Measurements from ENCODE around the gene GALNT17.

GALNT17 gene

DNA sequence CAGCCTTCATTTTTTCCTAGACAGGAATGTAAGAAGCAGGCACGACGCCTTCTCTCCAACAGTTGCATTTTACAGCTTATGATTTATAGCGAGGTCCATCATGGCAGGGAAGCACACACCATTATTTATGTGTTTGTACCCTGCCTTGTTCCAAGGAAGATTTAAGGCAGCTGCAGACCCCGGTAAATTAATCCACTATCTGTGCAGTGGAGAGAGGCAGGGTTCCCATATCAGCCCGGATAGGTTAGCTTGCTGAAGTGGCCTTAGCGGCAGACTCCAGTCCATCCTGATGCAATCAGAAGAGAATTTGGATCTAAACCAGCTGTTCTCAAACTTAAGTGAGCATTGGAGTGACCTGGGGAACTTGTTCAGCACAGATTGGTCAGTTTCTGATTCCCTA, 359.4 kb downstream of the GALNT17 start:
- Histone ChIP-seq H2AFZ (ENCODE audit: low read length, unreplicated experiment) (no peak overlapping the region), H3K4me3 (ENCODE audit: low read depth, low read length) (no peak overlapping the region), H3K27ac (ENCODE audit: low read depth, low read length) (no peak overlapping the region)

DNA sequence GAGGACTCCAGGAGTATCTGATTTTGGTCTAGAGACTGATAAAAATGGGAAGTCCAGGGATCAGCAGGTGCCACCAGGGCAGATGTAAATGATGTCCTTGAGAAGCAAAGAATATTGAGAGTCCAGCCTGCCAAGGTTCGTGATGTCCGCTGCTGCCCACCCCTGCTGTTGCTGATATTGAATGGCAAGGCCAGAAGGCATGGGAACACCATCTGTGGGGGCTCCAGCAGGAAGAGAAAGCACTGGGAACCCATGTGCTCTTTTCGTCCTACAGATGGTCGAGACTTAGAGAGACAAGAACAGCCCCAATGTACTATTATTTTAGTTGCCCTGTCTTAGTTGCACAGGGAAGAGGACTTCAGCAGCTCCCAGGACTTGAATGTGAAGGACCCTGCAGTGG, 363.9 kb downstream of the GALNT17 start:
- no peaks in the 10 kb centered on the region for H3K4me1 ChIP-seq (ENCODE audit: control insufficient read depth, insufficient read depth, low read length, unreplicated experiment)
- no peak overlapping the region for H2AFZ ChIP-seq (ENCODE audit: low read length, unreplicated experiment)
- H3K4me3 ChIP-seq (ENCODE audit: low read depth, low read length) = no peak overlapping the region
- no peak overlapping the region for H3K27ac ChIP-seq (ENCODE audit: low read depth, low read length)
- H3K27me3 ChIP-seq (ENCODE audit: insufficient read depth, low read length) = no peaks in the 10 kb centered on the region
- H3K36me3 ChIP-seq (ENCODE audit: insufficient read depth, low read length) = no peaks in the 10 kb centered on the region
- no peaks in the 10 kb centered on the region for H3K79me2 ChIP-seq (ENCODE audit: control insufficient read depth, insufficient read depth, low read length, unreplicated experiment)

More for the DNA sequence above, 359.4 kb downstream of the GALNT17 start:
- H3K36me3 ChIP-seq (ENCODE audit: insufficient read depth, low read length) = no peaks in the 10 kb centered on the region
- H3K79me2 ChIP-seq (ENCODE audit: control insufficient read depth, insufficient read depth, low read length, unreplicated experiment) = no peaks in the 10 kb centered on the region
- H3K4me1 ChIP-seq (ENCODE audit: control insufficient read depth, insufficient read depth, low read length, unreplicated experiment) = no peaks in the 10 kb centered on the region
- no peaks in the 10 kb centered on the region for H3K27me3 ChIP-seq (ENCODE audit: insufficient read depth, low read length)

DNA sequence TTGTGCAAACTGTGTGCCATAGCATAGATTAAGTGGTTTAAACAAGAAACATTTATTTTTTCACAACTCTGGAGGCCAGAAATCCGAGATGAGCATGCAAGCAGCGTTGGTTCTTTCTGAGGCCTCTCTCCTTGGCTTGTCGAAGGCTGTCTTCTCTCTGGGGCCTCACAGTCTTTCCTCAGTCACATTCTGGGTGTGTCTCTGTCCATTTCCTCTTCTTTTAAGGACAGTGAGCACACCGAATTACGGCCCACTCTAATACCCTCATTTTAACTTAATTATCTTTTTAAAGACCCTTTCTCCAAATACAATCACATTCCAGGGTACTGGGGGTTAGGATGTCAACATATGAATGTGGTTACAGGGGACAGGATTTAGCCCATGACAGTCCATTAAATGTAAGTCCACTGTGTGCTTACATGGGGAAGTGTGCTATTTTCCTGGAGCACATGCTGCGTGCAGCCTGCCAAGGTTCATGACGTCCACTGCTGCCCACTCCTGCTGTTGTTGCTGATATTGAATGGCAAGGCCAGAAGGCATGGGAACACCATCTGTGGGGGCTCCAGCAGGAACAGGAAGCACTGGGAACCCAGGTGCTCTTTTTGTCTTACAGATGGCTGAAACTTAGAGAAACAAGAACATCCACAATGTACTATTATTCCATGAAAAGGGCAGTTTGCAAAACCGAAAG, 365.5 kb downstream of the GALNT17 start:
- no peaks in the 10 kb centered on the region for H3K27me3 ChIP-seq (ENCODE audit: insufficient read depth, low read length)
- H3K36me3 ChIP-seq (ENCODE audit: insufficient read depth, low read length) = no peaks in the 10 kb centered on the region
- H3K79me2 ChIP-seq (ENCODE audit: control insufficient read depth, insufficient read depth, low read length, unreplicated experiment) = no peaks in the 10 kb centered on the region
- no peak overlapping the region for H3K27ac ChIP-seq (ENCODE audit: low read depth, low read length)
- no peaks in the 10 kb centered on the region for H3K4me1 ChIP-seq (ENCODE audit: control insufficient read depth, insufficient read depth, low read length, unreplicated experiment)
- H2AFZ ChIP-seq (ENCODE audit: low read length, unreplicated experiment) = no peak overlapping the region
- no peak overlapping the region for H3K4me3 ChIP-seq (ENCODE audit: low read depth, low read length)

DNA sequence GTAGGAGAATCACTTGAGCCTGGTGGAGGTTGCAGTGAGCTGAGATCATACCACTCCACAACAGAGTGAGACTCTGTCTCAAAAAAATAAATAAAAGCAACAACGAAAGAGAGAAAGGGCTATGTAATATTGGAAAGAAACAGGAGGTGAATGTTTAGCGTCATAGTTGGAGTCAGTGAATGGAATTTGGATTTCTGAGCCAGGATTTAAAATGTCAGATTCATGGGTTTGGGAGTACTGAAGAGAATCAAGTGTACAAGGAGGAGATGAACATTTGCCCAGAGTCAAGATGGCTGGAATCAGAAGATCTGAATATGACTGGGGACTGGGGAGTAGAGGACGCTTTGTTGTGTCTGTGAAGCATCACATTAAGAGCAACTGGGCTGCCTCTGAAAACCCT, 366.4 kb downstream of the GALNT17 start:
- H3K27ac ChIP-seq (ENCODE audit: low read depth, low read length) = no peak overlapping the region
- no peaks in the 10 kb centered on the region for H3K79me2 ChIP-seq (ENCODE audit: control insufficient read depth, insufficient read depth, low read length, unreplicated experiment)
- no peak overlapping the region for H3K4me3 ChIP-seq (ENCODE audit: low read depth, low read length)
- H2AFZ ChIP-seq (ENCODE audit: low read length, unreplicated experiment) = no peak overlapping the region
- no peaks in the 10 kb centered on the region for H3K36me3 ChIP-seq (ENCODE audit: insufficient read depth, low read length)
- H3K27me3 ChIP-seq (ENCODE audit: insufficient read depth, low read length) = no peaks in the 10 kb centered on the region
- no peaks in the 10 kb centered on the region for H3K4me1 ChIP-seq (ENCODE audit: control insufficient read depth, insufficient read depth, low read length, unreplicated experiment)

DNA sequence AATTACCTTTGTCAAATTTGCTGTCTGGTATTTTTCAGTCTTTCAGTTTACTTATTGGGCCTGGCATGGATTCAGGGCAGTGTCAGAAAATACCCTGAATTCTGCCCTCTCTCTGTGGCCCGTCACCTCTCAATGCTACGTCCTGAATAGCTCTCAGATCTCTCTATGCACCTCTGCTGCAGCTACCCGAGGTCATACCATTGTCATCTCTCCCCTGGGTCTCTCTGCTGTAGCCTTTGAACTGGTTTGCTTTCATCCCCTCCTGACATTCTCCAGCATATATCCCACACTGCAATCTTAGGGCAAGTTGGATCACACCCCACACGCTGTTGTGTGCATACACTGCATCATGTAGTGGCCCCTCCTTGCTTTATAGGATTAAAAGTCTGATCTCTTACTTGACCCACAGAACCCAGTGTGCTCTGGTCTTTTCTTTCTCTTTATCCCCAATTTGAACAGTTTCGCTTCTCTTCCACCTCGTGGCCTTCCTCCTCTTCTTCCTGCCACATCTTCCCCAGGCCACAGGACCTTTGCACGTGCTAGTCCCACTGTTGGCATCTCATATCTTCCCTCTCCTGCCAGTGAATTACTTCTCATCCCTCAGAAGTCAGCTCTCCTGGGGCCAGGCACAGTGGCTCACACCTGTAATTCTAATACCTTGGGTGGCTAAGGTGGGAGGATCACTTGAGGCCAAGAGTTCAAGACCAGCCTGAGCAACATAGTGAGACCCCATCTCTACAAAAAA, 372.9 kb downstream of the GALNT17 start:
- no peaks in the 10 kb centered on the region for H3K4me1 ChIP-seq (ENCODE audit: control insufficient read depth, insufficient read depth, low read length, unreplicated experiment)
- no peaks in the 10 kb centered on the region for H3K27me3 ChIP-seq (ENCODE audit: insufficient read depth, low read length)
- H3K27ac ChIP-seq (ENCODE audit: low read depth, low read length) = no peak overlapping the region
- H3K36me3 ChIP-seq (ENCODE audit: insufficient read depth, low read length) = no peaks in the 10 kb centered on the region
- H3K4me3 ChIP-seq (ENCODE audit: low read depth, low read length) = no peak overlapping the region
- H3K79me2 ChIP-seq (ENCODE audit: control insufficient read depth, insufficient read depth, low read length, unreplicated experiment) = no peaks in the 10 kb centered on the region
- H2AFZ ChIP-seq (ENCODE audit: low read length, unreplicated experiment) = no peak overlapping the region

DNA sequence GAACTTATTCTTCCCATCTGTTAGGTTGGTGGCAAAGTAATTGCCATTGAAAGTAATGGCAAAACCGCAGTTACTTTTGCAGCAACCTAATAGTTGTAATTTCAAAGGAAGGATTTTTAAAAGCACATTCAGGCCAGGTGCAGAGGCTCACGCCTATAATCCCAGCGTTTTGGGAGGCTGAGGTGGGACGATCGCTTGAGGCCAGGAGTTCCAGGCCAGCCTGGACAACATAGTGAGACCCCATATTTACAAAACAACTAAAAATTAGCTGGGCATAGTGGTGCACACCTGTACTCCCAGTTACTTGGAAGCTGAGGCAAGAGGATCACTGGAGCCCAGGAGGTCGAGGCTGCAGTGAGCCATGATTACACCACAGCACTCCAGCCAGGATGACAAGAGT, 374.9 kb downstream of the GALNT17 start:
- H2AFZ ChIP-seq (ENCODE audit: low read length, unreplicated experiment) = no peak overlapping the region
- H3K36me3 ChIP-seq (ENCODE audit: insufficient read depth, low read length) = no peaks in the 10 kb centered on the region
- no peaks in the 10 kb centered on the region for H3K4me1 ChIP-seq (ENCODE audit: control insufficient read depth, insufficient read depth, low read length, unreplicated experiment)
- H3K79me2 ChIP-seq (ENCODE audit: control insufficient read depth, insufficient read depth, low read length, unreplicated experiment) = no peaks in the 10 kb centered on the region
- no peak overlapping the region for H3K27ac ChIP-seq (ENCODE audit: low read depth, low read length)
- H3K4me3 ChIP-seq (ENCODE audit: low read depth, low read length) = no peak overlapping the region
- H3K27me3 ChIP-seq (ENCODE audit: insufficient read depth, low read length) = no peaks in the 10 kb centered on the region

DNA sequence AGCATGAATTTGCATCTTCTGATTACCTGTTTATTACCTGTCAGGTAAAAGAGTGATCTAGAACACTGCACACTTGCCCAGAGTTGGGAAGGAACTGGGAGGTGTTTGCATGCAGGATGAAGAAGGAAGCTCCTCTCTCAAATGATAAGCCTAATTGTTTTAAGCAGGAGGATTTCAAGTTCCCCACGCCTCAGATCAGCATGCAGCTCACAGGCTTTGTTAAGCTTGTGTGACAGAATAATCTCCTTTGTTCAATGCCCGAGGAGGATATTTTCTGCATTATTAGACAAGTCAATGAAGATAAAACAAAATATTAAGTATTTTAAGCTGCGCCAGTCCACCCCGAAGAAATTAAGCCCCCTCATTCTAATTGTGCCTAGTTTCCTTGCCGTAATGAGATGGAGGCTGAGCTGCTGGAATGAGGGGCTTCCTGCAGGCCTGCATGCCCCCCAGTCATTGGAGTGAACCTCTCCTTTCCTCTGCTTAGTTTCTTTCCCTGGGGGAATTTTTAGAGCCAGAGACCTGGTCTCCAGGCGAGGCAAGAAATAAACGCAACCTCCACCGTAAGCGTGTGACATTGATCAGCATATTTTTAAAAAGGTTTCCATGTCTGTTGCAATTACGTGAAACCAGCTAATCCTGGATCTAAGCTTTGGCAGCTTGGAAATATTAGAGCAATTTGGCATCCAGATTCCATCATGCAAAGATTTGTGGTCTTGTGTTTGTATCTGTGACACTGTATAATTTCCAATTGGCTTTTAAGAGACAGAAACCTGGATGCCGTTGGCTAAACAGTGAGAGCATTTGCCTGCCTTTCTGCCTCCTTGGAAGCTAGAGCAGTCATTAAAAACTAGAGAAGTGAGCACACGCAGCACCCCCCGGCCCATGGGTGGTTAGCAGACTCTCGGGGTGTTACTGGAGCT, 376.0 kb downstream of the GALNT17 start:
- Histone ChIP-seq H3K27ac (ENCODE audit: low read depth, low read length) (no peak overlapping the region), H3K36me3 (ENCODE audit: insufficient read depth, low read length) (no peaks in the 10 kb centered on the region), H2AFZ (ENCODE audit: low read length, unreplicated experiment) (no peak overlapping the region), H3K4me1 (ENCODE audit: control insufficient read depth, insufficient read depth, low read length, unreplicated experiment) (no peaks in the 10 kb centered on the region), H3K4me3 (ENCODE audit: low read depth, low read length) (no peak overlapping the region), H3K27me3 (ENCODE audit: insufficient read depth, low read length) (no peaks in the 10 kb centered on the region), H3K79me2 (ENCODE audit: control insufficient read depth, insufficient read depth, low read length, unreplicated experiment) (no peaks in the 10 kb centered on the region)

DNA sequence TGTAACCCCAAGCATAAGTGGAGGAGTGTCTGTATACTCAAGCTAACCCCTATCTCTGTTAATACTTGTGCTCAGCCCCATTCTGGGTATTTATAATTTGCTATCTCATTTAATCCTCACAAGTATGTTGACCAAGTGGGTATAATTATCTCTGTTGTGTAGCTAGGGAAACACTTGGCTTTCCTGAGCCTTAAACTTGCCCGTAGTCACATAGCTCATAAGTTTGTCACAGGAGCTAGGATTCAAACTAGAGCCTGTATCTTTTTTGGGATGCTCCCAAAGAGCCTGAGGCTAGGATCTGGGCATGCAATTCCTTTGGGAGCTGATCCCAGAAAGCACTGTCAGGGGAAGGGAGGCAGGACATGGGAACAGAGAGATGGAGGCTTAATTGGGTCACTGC, 377.4 kb downstream of the GALNT17 start:
- Histone ChIP-seq H3K79me2 (ENCODE audit: control insufficient read depth, insufficient read depth, low read length, unreplicated experiment) (no peaks in the 10 kb centered on the region), H2AFZ (ENCODE audit: low read length, unreplicated experiment) (no peak overlapping the region), H3K27ac (ENCODE audit: low read depth, low read length) (no peak overlapping the region), H3K27me3 (ENCODE audit: insufficient read depth, low read length) (no peaks in the 10 kb centered on the region), H3K36me3 (ENCODE audit: insufficient read depth, low read length) (no peaks in the 10 kb centered on the region), H3K4me1 (ENCODE audit: control insufficient read depth, insufficient read depth, low read length, unreplicated experiment) (no peaks in the 10 kb centered on the region), H3K4me3 (ENCODE audit: low read depth, low read length) (no peak overlapping the region)

DNA sequence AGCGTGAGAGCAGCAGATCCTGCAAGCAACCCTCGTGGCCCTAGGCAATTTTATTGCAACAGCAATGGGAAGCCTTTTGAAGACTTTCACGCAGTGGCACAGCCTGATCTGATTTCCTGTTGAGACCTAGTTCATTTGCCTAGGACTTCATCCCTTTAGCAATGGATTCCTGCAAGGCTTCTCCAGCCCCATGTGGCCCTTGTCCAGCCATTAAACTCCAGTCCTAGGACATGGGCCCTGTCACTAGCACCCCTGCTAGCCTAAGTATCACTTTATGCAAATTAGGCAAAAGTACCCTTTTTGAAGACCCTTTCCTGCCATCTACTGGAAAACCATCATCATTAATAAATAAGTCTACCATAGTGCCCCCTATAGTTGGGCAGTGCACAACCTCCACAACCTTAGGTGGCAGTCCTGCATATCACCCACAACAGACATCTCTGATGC, 379.4 kb downstream of the GALNT17 start:
- H3K27me3 ChIP-seq (ENCODE audit: insufficient read depth, low read length) = no peaks in the 10 kb centered on the region
- H3K4me3 ChIP-seq (ENCODE audit: low read depth, low read length) = no peak overlapping the region
- no peaks in the 10 kb centered on the region for H3K36me3 ChIP-seq (ENCODE audit: insufficient read depth, low read length)
- H2AFZ ChIP-seq (ENCODE audit: low read length, unreplicated experiment) = no peak overlapping the region
- H3K27ac ChIP-seq (ENCODE audit: low read depth, low read length) = no peak overlapping the region
- no peaks in the 10 kb centered on the region for H3K79me2 ChIP-seq (ENCODE audit: control insufficient read depth, insufficient read depth, low read length, unreplicated experiment)
- H3K4me1 ChIP-seq (ENCODE audit: control insufficient read depth, insufficient read depth, low read length, unreplicated experiment) = no peaks in the 10 kb centered on the region

DNA sequence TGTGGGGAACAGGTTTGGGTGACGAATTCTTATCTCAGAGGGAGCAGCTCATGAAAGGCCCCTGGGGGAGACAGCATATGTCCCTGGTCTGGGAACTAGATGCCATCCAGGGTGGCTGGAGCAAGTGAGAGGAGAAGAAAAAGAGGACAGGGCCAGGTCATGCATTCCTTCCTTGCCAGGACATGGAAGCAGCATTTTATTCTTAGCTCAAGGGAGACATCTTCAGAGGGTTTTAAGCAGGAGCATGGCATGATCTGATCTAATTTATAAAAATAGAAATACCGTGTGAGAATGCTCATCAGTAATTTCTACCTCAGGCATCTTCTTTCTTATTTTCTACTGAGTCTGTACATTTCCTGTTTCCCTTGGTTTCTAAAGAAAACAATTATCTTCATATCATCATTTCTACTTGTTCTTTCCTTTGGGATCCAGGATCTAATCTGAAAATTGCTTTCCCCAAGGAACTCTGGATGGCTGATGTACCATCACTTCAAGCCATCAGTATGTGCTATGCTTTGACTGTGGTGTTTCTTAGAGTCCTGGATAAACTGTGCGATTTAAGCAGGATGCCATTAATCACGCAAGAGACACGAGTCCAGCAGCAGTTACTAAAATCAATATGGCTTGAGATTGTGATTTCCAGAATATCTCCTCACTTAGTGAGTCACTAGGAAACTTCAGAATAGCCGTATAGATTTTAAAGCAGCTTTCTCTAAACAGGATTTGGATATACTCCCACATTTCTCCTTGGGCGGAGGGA, 386.2 kb downstream of the GALNT17 start:
- no peak overlapping the region for H2AFZ ChIP-seq (ENCODE audit: low read length, unreplicated experiment)
- H3K27me3 ChIP-seq (ENCODE audit: insufficient read depth, low read length) = no peaks in the 10 kb centered on the region
- H3K79me2 ChIP-seq (ENCODE audit: control insufficient read depth, insufficient read depth, low read length, unreplicated experiment) = no peaks in the 10 kb centered on the region
- H3K27ac ChIP-seq (ENCODE audit: low read depth, low read length) = no peak overlapping the region
- H3K36me3 ChIP-seq (ENCODE audit: insufficient read depth, low read length) = no peaks in the 10 kb centered on the region
- no peaks in the 10 kb centered on the region for H3K4me1 ChIP-seq (ENCODE audit: control insufficient read depth, insufficient read depth, low read length, unreplicated experiment)
- H3K4me3 ChIP-seq (ENCODE audit: low read depth, low read length) = no peak overlapping the region
